Memory B cell (primary cell): ENCODE measurements around the gene PTEN.
"Not testable (repeated sequence)": the region's sequence is repeated elsewhere in the genome, so short reads cannot be mapped to it uniquely, and the experiment has no call there.

Source experiments
- ATAC-seq: fragments of 150-1000 bp; cut with Tn5 transposase; 2 replicates; pipeline ENCODE4 v1.10.0; 2021; ENCODE audit warnings: low read depth, mild to moderate bottlenecking, moderate library complexity
- DNase-seq, 2 donors: peaks; one replicate each; pipeline ENCODE4 v3.0.0; 2022; ENCODE audit warnings: low spot score in 2 of 2
- H3K27ac Mint-ChIP-seq: one replicate; pipeline ENCODE4 v1.8.0; 2022; ENCODE audit warnings: mild to moderate bottlenecking, moderate library complexity, mixed read lengths
- H3K27me3 Mint-ChIP-seq: one replicate; pipeline ENCODE4 v1.8.0; 2022; ENCODE audit warnings: mixed read lengths
- H3K36me3 Mint-ChIP-seq: one replicate; pipeline ENCODE4 v1.8.0; 2022; ENCODE audit warnings: mild to moderate bottlenecking, mixed read lengths
- H3K4me1 Mint-ChIP-seq: one replicate; pipeline ENCODE4 v1.8.0; 2022; ENCODE audit warnings: mixed read lengths
- H3K4me3 Mint-ChIP-seq: one replicate; pipeline ENCODE4 v1.8.0; 2022; ENCODE audit warnings: mild to moderate bottlenecking, moderate library complexity, mixed read lengths
- H3K9me3 Mint-ChIP-seq: one replicate; pipeline ENCODE4 v1.8.0; 2022; ENCODE audit warnings: mixed read lengths

The PTEN gene

GRCh38 chr10:87872828-87873227 lies 9.4 kb downstream of the PTEN start:
- DNase-seq = no peak
- Mint-ChIP-seq H3K36me3 (peaks cover 2% of the 10 kb centered on the region), H3K4me3 (no peak overlapping the region), H3K27ac (no peak overlapping the region), H3K4me1 (peaks cover 29% of the 10 kb centered on the region), H3K27me3 (no peaks in the 10 kb centered on the region), H3K9me3 (no peaks in the 10 kb centered on the region)
- no peak for ATAC-seq

DNA sequence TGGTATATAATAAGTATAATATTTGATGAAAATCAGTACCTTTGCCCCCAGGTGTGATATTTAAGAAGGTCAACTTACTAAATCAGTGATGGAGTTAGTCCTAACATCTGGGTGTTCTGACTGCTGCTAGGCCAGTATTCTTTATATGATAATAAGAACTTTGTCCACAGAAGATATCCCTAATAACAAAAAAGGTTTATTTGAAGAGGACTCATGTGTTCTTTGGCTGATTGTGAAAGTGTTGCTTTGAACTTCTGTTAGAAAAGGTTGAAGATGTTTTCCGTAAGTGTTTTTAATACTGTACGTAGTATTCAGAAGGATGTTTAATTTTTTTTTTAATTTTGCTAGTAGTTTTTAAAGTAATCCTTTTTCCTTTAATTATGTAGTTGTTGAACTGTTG lies 10.2 kb downstream of the PTEN start:
- Mint-ChIP-seq H3K36me3 (peaks cover 2% of the 10 kb centered on the region), H3K27ac (no peak overlapping the region), H3K4me3 (peak overlapping the region; percentile 11), H3K27me3 (no peaks in the 10 kb centered on the region), H3K4me1 (peaks cover 26% of the 10 kb centered on the region), H3K9me3 (no peaks in the 10 kb centered on the region)
- no peak for DNase-seq
- ATAC-seq = no peak

DNA sequence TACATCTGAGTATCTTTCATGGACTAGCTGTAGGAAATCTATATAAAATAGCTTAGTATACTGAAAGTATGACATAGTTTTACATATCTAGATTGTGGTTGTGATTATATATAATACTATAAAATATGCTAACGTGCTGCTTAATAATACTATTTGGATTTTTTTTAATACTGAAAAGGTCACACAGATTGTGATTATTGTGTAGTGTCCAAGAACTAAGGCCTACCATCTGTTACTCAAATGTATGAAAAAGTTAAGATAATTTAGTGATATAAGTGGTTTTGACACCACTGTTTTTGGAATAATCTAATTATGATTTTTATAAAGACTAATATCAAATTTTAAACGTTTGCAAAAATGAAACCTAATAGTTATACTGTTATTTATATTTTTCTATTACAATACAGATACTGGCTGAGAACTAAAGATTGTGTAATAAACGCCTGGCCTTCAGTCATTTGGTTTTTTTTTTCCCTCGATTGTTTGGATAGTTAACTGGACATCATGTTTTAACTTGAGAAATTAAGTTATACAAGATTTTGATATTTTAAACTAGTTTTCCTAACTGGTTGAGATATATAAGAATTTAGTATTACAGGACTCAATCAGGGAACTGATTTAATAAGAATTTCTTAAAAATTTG lies 12.6 kb downstream of the PTEN start:
- DNase-seq = no peak
- no peaks in the 10 kb centered on the region for H3K9me3 Mint-ChIP-seq
- no peak overlapping the region for H3K4me3 Mint-ChIP-seq
- peaks cover 22% of the 10 kb centered on the region for H3K4me1 Mint-ChIP-seq
- ATAC-seq = no peak
- peaks cover 10% of the 10 kb centered on the region for H3K36me3 Mint-ChIP-seq
- no peak overlapping the region for H3K27ac Mint-ChIP-seq
- no peaks in the 10 kb centered on the region for H3K27me3 Mint-ChIP-seq

DNA sequence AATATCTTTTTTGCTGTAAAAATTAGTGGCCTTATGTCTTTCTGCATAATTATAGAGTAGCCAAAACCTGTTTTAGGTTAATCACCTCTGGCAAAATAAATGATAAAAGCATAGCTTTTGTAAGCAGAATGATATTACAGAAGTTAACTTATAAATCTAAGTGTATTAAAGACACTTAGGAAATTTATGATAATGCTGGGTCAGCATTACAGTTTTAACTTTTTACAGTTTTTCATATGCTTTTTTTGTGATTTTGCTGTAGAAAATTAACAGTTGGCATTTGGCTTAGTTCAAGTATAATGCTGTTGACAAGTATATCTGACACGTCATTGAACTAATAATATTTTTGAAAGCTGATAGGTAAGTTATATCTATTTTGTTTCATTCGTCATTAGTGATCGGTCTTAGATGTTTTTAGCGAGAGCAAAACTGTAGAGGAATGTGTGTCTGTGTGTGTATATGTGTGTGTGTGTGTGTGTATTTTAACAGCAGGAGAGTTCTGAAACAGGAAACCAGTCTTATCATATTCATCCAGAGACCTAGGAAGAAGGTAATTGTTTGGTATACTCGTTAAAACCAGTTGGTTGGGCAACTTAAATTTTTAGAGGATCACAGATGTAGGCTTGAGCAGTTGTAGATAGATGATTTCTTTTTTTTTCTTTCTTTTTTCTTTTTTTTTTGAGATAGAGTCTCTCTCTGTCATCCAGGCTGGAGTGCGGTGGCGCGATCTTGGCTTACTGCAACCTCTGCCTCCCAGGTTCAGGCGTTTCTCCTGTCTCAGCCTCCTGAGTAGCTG lies 15.4 kb downstream of the PTEN start:
- DNase-seq = no peak
- Mint-ChIP-seq H3K4me3 (no peak overlapping the region), H3K9me3 (no peaks in the 10 kb centered on the region), H3K36me3 (peaks cover 21% of the 10 kb centered on the region), H3K4me1 (peaks cover 14% of the 10 kb centered on the region), H3K27me3 (no peaks in the 10 kb centered on the region), H3K27ac (peak overlapping the region; percentile 7)
- ATAC-seq = no peak

DNA sequence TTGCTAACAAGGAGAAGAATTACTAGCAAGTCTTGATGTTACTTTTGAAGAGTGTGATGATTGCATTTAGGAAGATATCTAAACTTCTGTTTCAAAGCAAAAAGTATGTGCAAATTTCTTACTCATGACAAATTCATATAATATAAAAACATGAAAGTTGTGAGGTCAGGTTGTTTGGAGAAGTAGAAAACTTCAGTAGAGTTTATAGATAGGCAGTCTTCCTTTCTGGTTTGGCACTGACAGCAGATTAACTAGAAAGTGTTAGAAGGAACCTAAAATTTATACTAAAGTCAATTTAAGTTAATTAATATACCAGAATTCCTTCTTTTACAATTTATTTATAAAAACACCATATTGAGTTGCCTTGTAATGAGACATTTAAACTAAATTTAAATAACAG lies 16.9 kb downstream of the PTEN start:
- H3K4me3 Mint-ChIP-seq = no peak overlapping the region
- H3K27me3 Mint-ChIP-seq = no peaks in the 10 kb centered on the region
- peaks cover 21% of the 10 kb centered on the region for H3K36me3 Mint-ChIP-seq
- DNase-seq = no peak
- no peaks in the 10 kb centered on the region for H3K9me3 Mint-ChIP-seq
- H3K4me1 Mint-ChIP-seq = peaks cover 14% of the 10 kb centered on the region
- H3K27ac Mint-ChIP-seq = no peak overlapping the region
- no peak for ATAC-seq

DNA sequence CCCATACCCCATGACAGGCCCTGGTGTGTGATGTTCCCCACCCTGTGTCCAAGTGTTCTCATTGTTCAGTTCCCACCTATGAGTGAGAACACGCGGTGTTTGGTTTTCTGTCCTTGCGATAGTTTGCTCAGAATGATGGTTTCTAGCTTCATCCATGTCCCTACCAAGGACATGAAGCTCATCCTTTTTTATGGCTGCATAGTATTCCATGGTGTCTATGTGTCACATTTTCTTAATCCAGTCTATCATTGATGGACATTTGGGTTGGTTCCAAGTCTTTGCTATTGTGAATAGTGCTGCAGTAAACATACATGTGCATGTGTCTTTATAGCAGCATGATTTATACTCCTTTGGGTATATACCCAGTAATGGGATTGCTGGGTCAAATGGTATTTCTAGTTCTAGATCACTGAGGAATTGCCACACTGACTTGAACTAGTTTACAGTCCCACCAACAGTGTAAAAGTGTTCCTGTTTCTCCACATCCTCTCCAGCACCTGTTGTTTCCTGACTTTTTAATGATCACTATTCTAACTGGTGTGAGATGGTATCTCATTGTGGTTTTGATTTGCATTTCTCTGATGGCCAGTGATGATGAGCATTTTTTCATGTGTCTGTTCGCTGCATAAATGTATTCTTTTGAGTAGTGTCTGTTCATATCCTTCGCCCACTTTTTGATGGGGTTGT lies 18.1 kb downstream of the PTEN start:
- DNase-seq, H3K4me3 Mint-ChIP-seq, H3K9me3 Mint-ChIP-seq, ATAC-seq, H3K27me3 Mint-ChIP-seq: not testable (repeated sequence)
- H3K4me1 Mint-ChIP-seq = peaks cover 12% of the 10 kb centered on the region
- H3K36me3 Mint-ChIP-seq = peaks cover 25% of the 10 kb centered on the region
- peak overlapping the region; percentile 31 for H3K27ac Mint-ChIP-seq

DNA sequence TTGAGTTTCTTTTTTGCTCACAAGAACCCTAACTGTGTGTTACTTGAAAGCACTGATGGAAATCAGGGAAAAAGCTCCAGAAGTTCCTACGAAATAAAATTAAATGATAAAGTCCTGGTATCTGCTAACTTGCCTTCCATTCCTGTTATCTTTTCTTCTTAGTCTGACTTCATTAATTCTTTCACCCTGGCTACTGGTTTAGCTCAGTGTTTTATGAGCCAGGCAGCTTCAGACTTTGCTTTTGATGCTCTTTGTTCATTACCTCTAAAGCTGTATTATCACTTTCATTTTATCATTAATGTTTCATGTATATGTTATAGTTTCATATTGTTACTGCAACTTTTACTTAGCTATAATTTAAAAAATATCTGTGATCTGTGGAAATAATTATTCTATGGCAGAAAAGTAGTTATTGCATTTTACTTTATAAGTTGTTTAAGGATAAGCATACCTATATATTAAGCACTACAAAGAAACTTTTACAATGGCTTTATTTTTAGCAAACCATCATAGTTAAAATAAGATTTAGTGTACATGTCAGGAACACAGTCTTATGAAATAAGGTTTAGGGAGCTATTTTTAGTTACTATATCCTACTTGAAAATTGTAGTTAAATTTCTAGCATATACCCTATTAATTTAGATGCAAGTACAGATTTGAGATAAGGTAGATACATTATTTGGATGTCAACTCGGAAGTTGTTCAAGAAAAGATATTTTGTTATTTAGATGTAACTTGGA lies 19.3 kb downstream of the PTEN start:
- DNase-seq = no peak
- H3K4me3 Mint-ChIP-seq = no peak overlapping the region
- no peak overlapping the region for H3K27ac Mint-ChIP-seq
- ATAC-seq = no peak
- H3K36me3 Mint-ChIP-seq = peaks cover 35% of the 10 kb centered on the region
- peaks cover 16% of the 10 kb centered on the region for H3K4me1 Mint-ChIP-seq
- H3K27me3 Mint-ChIP-seq = no peaks in the 10 kb centered on the region
- H3K9me3 Mint-ChIP-seq = peaks cover 7% of the 10 kb centered on the region

- Mint-ChIP-seq H3K9me3 (peaks cover 7% of the 10 kb centered on the region), H3K27ac (peak overlapping the region; percentile 30), H3K4me3 (no peak overlapping the region), H3K27me3 (no peaks in the 10 kb centered on the region), H3K36me3 (peaks cover 30% of the 10 kb centered on the region), H3K4me1 (peaks cover 31% of the 10 kb centered on the region)
- DNase-seq (no peak), ATAC-seq (no peak)
Measured at GRCh38 chr10:87886635-87887034, 23.2 kb downstream of the PTEN start.

GRCh38 chr10:87887146-87887545 lies 23.7 kb downstream of the PTEN start:
- H3K4me1 Mint-ChIP-seq = peaks cover 28% of the 10 kb centered on the region

DNA sequence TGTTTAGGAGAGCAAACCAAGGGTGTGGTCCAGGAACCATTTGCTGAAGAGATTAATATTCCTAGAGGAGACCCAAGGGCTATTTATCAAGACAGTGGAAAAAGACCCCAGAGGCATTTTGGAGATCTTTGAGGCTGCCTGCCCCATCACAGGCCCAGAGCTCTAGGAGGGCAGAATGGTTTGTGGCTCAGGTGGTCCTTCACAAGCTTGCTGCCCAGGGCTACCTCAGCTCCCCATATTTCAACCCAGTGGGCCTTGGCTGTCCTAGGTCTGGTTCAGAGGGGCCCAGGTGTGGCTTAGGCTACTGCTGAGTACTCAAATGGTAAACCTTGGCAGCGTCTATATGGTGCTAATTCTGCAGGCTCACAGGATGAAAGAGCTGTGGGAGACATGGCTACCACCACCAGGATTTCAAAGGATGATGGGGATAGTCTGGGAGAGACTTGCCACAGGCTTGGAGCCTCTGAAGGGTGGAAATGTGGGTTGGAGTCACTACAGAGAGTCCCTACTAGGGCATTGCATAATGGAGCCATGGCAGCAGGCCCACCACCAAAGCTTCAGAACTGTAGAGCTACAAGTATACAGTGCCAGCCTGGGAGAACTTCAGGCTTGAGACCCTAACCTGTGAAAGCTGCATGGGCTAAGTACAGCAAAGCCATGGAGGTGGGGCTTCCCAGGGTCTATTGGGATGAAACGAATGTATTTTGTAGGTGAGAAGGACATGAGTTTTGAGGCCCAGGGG lies 24.3 kb downstream of the PTEN start:
- H3K36me3 Mint-ChIP-seq = peaks cover 26% of the 10 kb centered on the region
- no peak overlapping the region for H3K4me3 Mint-ChIP-seq
- H3K27ac Mint-ChIP-seq = peak overlapping the region; percentile 30
- DNase-seq (no peak), ATAC-seq (no peak)
- H3K27me3 Mint-ChIP-seq = no peaks in the 10 kb centered on the region
- H3K4me1 Mint-ChIP-seq = peaks cover 30% of the 10 kb centered on the region
- peaks cover 7% of the 10 kb centered on the region for H3K9me3 Mint-ChIP-seq

More at GRCh38 chr10:87887146-87887545, 23.7 kb downstream of the PTEN start:
- Mint-ChIP-seq H3K36me3 (peaks cover 26% of the 10 kb centered on the region), H3K27ac (peak overlapping the region; percentile 30), H3K27me3 (no peaks in the 10 kb centered on the region), H3K9me3 (peaks cover 7% of the 10 kb centered on the region), H3K4me3 (no peak overlapping the region)
- ATAC-seq (no peak), DNase-seq (no peak)

DNA sequence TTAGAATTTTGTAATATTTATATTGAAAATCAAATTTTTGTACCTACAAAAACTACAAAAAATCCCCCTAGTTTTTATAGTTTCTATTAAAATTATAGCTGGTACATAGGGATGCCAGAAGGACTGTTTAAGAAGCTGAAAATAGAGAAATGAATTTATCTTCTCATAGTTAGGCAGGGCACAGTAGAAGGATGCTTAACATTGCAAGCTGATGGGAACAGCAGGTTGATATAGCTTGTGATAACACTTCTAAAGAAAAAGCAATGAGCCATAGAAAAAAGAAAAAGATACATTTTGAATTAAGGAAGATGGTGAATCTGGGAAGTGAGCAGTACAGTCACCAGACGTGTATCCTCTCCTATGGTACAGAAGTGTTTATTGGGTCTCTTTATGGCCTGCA lies 32.0 kb downstream of the PTEN start:
- Mint-ChIP-seq H3K27me3 (no peaks in the 10 kb centered on the region), H3K27ac (no peak overlapping the region), H3K36me3 (peaks cover 22% of the 10 kb centered on the region), H3K4me1 (peaks cover 28% of the 10 kb centered on the region), H3K9me3 (no peaks in the 10 kb centered on the region), H3K4me3 (no peak overlapping the region)
- ATAC-seq (no peak), DNase-seq (no peak)

DNA sequence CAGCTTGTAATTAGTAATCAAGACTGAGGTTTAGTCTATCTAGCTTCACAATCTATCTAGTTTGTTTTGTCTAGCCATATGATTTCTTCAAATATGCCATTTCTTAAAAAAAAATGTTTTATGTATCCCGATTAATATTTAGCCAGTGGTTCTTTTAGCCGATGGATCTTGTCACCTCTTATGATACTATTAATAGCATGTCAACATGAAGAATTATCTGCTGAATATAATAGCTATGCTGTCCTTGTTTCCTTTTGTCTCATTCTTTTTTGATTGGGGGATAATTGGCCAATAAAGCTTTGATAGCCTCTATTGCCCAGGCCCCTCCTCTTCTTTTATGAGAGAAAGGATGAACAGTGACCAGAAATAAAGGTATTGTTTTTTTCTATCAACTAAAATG lies 32.8 kb downstream of the PTEN start:
- Mint-ChIP-seq H3K27me3 (no peaks in the 10 kb centered on the region), H3K9me3 (peaks cover 1% of the 10 kb centered on the region), H3K4me3 (no peak overlapping the region), H3K27ac (no peak overlapping the region), H3K4me1 (peaks cover 30% of the 10 kb centered on the region), H3K36me3 (peaks cover 26% of the 10 kb centered on the region)
- DNase-seq (no peak), ATAC-seq (no peak)

GRCh38 chr10:87897957-87898356 lies 34.5 kb downstream of the PTEN start:
- not testable (repeated sequence) for H3K27me3 Mint-ChIP-seq, H3K4me3 Mint-ChIP-seq, ATAC-seq, H3K9me3 Mint-ChIP-seq, H3K27ac Mint-ChIP-seq, DNase-seq
- Mint-ChIP-seq H3K4me1 (peaks cover 31% of the 10 kb centered on the region), H3K36me3 (peaks cover 41% of the 10 kb centered on the region)
